Measurements from ENCODE around the gene NEBL. TPM values are rescaled to one million over a fixed set of nuclear protein-coding genes. Genes with fewer than 3 reads are reported as not detected.

NEBL gene
- total RNA-seq, 1 experiment from 2014 or later, result 55.2 TPM

DNA sequence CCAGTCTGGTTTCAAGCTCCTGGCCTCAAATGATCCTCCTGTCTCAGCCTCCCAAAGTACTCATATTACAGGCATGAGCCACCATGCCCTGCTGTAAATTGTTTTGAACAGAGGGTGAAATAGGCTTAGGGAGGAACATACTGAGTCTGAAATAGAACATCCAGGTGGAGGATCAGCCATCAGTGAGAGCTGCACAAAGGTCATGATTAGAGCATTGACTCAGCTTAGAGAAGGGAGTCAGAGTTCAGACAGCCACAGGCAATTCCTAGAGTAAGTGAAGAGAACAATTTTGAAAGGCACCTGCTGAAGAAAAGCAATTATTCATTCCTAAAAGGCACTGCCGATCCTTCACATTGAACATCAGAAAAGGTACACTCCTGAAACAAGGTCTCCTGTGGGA lies 15.9 kb upstream of the NEBL start:
- intact Hi-C loops (cut with micrococcal nuclease; ENCODE audit: unreplicated experiment), result no loop called here
- no peak overlapping the region for H3K27ac Mint-ChIP-seq (ENCODE audit: unreplicated experiment)
- no peaks in the 10 kb centered on the region; the same call in 1 of the 2 replicates for H3K36me3 ChIP-seq (ENCODE audit: control insufficient read depth, insufficient read depth, low read length)
- H3K9me3 Mint-ChIP-seq (ENCODE audit: unreplicated experiment), result no peaks in the 10 kb centered on the region
- DNase-seq, result no peak
- no peaks in the 10 kb centered on the region for H3K36me3 Mint-ChIP-seq (ENCODE audit: insufficient read depth, unreplicated experiment)
- POLR2A ChIA-PET, result no interaction called here
- CTCF ChIA-PET, result no interaction called here
- no peaks in the 10 kb centered on the region for H3K9me3 ChIP-seq
- H3K27me3 Mint-ChIP-seq (ENCODE audit: insufficient read depth, unreplicated experiment), result no peaks in the 10 kb centered on the region
- H3K27me3 ChIP-seq (replicated peaks; ENCODE audit: control insufficient read depth, insufficient read depth, low read length), result no peaks in the 10 kb centered on the region
- no peak overlapping the region for H3K4me3 Mint-ChIP-seq (ENCODE audit: unreplicated experiment)
- H3K4me1 Mint-ChIP-seq (ENCODE audit: low read depth, unreplicated experiment), result no peaks in the 10 kb centered on the region
- no peaks in the 10 kb centered on the region for H3K4me1 ChIP-seq
- TF ChIP-seq, protein P1, sequence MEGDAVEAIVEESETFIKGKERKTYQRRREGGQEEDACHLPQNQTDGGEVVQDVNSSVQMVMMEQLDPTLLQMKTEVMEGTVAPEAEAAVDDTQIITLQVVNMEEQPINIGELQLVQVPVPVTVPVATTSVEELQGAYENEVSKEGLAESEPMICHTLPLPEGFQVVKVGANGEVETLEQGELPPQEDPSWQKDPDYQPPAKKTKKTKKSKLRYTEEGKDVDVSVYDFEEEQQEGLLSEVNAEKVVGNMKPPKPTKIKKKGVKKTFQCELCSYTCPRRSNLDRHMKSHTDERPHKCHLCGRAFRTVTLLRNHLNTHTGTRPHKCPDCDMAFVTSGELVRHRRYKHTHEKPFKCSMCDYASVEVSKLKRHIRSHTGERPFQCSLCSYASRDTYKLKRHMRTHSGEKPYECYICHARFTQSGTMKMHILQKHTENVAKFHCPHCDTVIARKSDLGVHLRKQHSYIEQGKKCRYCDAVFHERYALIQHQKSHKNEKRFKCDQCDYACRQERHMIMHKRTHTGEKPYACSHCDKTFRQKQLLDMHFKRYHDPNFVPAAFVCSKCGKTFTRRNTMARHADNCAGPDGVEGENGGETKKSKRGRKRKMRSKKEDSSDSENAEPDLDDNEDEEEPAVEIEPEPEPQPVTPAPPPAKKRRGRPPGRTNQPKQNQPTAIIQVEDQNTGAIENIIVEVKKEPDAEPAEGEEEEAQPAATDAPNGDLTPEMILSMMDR (IDR thresholded peaks at IDR 0.05; ENCODE audit: insufficient read depth in 1 of 2, low read depth in 1 of 2, low read length in 1 of 2, severe bottlenecking in 1 of 2, unreplicated experiment in 1 of 2), result no peak
- BruUV-seq (replicated peaks), result no TSS peak
- no peak overlapping the region for H3K4me3 ChIP-seq (ENCODE audit: low read depth, low read length)

DNA sequence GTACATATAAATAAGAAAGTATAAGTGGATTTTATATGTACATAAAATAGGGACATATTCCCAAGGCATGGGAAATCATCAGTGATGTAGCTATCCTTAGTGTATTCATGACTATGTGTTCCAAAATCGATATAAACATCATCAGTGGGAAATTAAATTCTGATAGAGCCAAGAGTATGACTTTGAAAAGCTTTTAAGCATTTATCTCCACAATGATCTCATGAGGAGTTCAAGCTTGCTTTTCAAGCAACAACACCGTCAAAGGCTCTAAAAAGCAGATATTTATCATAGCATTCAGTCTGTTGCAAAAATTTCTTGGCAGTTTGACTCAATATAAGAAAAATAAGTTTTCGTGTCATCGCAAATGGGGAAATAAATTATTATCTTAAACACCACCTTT lies 14.5 kb upstream of the NEBL start:
- POLR2A ChIA-PET, result no interaction called here
- BruUV-seq (replicated peaks), result no TSS peak
- Histone ChIP-seq H3K4me3 (ENCODE audit: low read depth, low read length) (no peak overlapping the region), H3K4me1 (no peaks in the 10 kb centered on the region), H3K9me3 (no peaks in the 10 kb centered on the region), H3K36me3 (ENCODE audit: control insufficient read depth, insufficient read depth, low read length) (no peaks in the 10 kb centered on the region; the same call in 1 of the 2 replicates), H3K27me3 (replicated peaks; ENCODE audit: control insufficient read depth, insufficient read depth, low read length) (no peaks in the 10 kb centered on the region)
- TF ChIP-seq, protein P1 (IDR thresholded peaks at IDR 0.05; ENCODE audit: insufficient read depth in 1 of 2, low read depth in 1 of 2, low read length in 1 of 2, severe bottlenecking in 1 of 2, unreplicated experiment in 1 of 2), result no peak
- DNase-seq, result no peak
- Mint-ChIP-seq H3K27me3 (ENCODE audit: insufficient read depth, unreplicated experiment) (no peaks in the 10 kb centered on the region), H3K9me3 (ENCODE audit: unreplicated experiment) (no peaks in the 10 kb centered on the region), H3K4me1 (ENCODE audit: low read depth, unreplicated experiment) (no peaks in the 10 kb centered on the region), H3K4me3 (ENCODE audit: unreplicated experiment) (no peak overlapping the region), H3K27ac (ENCODE audit: unreplicated experiment) (no peak overlapping the region), H3K36me3 (ENCODE audit: insufficient read depth, unreplicated experiment) (no peaks in the 10 kb centered on the region)
- CTCF ChIA-PET, result no interaction called here
- intact Hi-C loops (cut with micrococcal nuclease; ENCODE audit: unreplicated experiment), result no loop called here

DNA sequence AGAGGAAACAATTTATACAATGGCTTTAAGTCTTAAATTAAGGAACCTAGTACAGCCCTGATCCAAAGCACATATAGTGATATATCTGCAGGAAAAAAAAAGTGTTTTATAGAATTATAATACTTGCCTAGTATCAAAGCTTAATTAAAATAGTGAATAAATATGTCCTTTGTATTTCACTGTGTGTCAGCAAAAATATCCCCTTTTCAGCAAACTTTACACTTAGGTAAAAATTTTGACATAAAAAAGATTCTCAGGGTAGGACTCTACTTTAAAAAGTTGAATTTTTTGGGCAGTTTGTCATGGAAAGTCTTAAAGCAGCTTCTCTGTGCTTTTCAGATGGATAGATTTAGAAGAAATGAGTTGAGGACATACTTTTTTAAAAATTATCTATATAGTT lies 12.7 kb upstream of the NEBL start:
- Mint-ChIP-seq H3K9me3 (ENCODE audit: unreplicated experiment) (no peaks in the 10 kb centered on the region), H3K36me3 (ENCODE audit: insufficient read depth, unreplicated experiment) (no peaks in the 10 kb centered on the region), H3K4me1 (ENCODE audit: low read depth, unreplicated experiment) (no peaks in the 10 kb centered on the region), H3K27me3 (ENCODE audit: insufficient read depth, unreplicated experiment) (no peaks in the 10 kb centered on the region), H3K27ac (ENCODE audit: unreplicated experiment) (no peak overlapping the region), H3K4me3 (ENCODE audit: unreplicated experiment) (no peak overlapping the region)
- H3K36me3 ChIP-seq (ENCODE audit: control insufficient read depth, insufficient read depth, low read length), result no peaks in the 10 kb centered on the region; the same call in 1 of the 2 replicates
- BruUV-seq (replicated peaks), result no TSS peak
- no peak for DNase-seq
- H3K27me3 ChIP-seq (replicated peaks; ENCODE audit: control insufficient read depth, insufficient read depth, low read length), result no peaks in the 10 kb centered on the region
- H3K4me3 ChIP-seq (ENCODE audit: low read depth, low read length), result no peak overlapping the region
- H3K4me1 ChIP-seq, result no peaks in the 10 kb centered on the region
- TF ChIP-seq, protein P1 (IDR thresholded peaks at IDR 0.05; ENCODE audit: insufficient read depth in 1 of 2, low read depth in 1 of 2, low read length in 1 of 2, severe bottlenecking in 1 of 2, unreplicated experiment in 1 of 2), result no peak
- H3K9me3 ChIP-seq, result no peaks in the 10 kb centered on the region
- CTCF ChIA-PET, result no interaction called here
- intact Hi-C loops (cut with micrococcal nuclease; ENCODE audit: unreplicated experiment), result no loop called here
- POLR2A ChIA-PET, result interaction anchor here (0.6 kb wide), 1 partner anchor 188 kb away, joined by 3 read pairs; no protein-coding TSS in a partner anchor

Measured in Caco-2 (cell line).